Activated gamma-delta T cell (primary cell): ENCODE results near the gene MCM9.

Source experiments
- DNase-seq: peaks from one replicate; lab custom pipeline; 2025; lab: John Stamatoyannopoulos, UW

The MCM9 gene

GRCh38 chr6:118799826-118800225, 135.1 kb downstream of the MCM9 start:
- no peak for DNase-seq

- DNase-seq = peak; percentile 41
These were observed 138.4 kb downstream of the MCM9 start for GRCh38 chr6:118796548-118796947.

- DNase-seq = no peak
These were observed 143.5 kb downstream of the MCM9 start for GRCh38 chr6:118791499-118791898.

- no peak for DNase-seq
These were observed 145.0 kb downstream of the MCM9 start for GRCh38 chr6:118789954-118790353.

GRCh38 chr6:118789419-118789818, 145.5 kb downstream of the MCM9 start:
- DNase-seq = no peak

- no peak for DNase-seq
These were observed 146.3 kb downstream of the MCM9 start for GRCh38 chr6:118788702-118789101.

GRCh38 chr6:118787724-118788423, 147.1 kb downstream of the MCM9 start:
- DNase-seq = no peak

- DNase-seq = no peak
These were observed 148.1 kb downstream of the MCM9 start for GRCh38 chr6:118786596-118787453.

- DNase-seq = no peak
These were observed 149.4 kb downstream of the MCM9 start for GRCh38 chr6:118785601-118786000.

- DNase-seq = no peak
These were observed 150.3 kb downstream of the MCM9 start for GRCh38 chr6:118784641-118785164.

- no peak for DNase-seq
These were observed 150.9 kb downstream of the MCM9 start for GRCh38 chr6:118783931-118784550.

- no peak for DNase-seq
These were observed 152.3 kb downstream of the MCM9 start for GRCh38 chr6:118782651-118783050.

GRCh38 chr6:118781897-118782296, 153.1 kb downstream of the MCM9 start:
- no peak for DNase-seq

GRCh38 chr6:118780668-118781067, 154.3 kb downstream of the MCM9 start:
- no peak for DNase-seq

- DNase-seq = no peak
These were observed 158.1 kb downstream of the MCM9 start for GRCh38 chr6:118776607-118777549.

GRCh38 chr6:118775381-118775780, 159.6 kb downstream of the MCM9 start:
- no peak for DNase-seq

GRCh38 chr6:118774581-118774980, 160.4 kb downstream of the MCM9 start:
- DNase-seq = no peak

GRCh38 chr6:118772886-118773285, 162.1 kb downstream of the MCM9 start:
- no peak for DNase-seq

GRCh38 chr6:118771253-118771652, 163.7 kb downstream of the MCM9 start:
- DNase-seq = no peak

GRCh38 chr6:118770835-118771234, 164.1 kb downstream of the MCM9 start:
- no peak for DNase-seq

GRCh38 chr6:118770112-118770788, 164.7 kb downstream of the MCM9 start:
- no peak for DNase-seq
